K562 (cell line): ENCODE results near the gene SDHAF4.

Experiments
- EP300 ChIP-seq: IDR thresholded peaks from 2 replicates; pipeline ENCODE4 v1.6.1; 2012; ENCODE audit warnings: low read length, improper control_type of control experiment
- HNRNPL ChIP-seq: fragments of 200-400 bp; formaldehyde crosslinking; IDR thresholded peaks from 2 replicates; pipeline ENCODE4 v1.6.1; 2017; ENCODE audit warnings: low read depth, mild to moderate bottlenecking, low read length
- YY1 ChIP-seq, 3 experiments: IDR thresholded peaks; 2 replicates each; pipeline ENCODE4 v1.6.1; 2011; ENCODE audit warnings: low read length in 2 of 3, mild to moderate bottlenecking in 2 of 3, moderate library complexity in 2 of 3, borderline replicate concordance in 1 of 3, control low read depth in 1 of 3, low read depth in 1 of 3; ENCODE audit not compliant: insufficient read depth in 3 of 3, insufficient replicate concordance in 2 of 3, control insufficient read depth in 1 of 3, insufficient read length in 1 of 3; ENCODE audit errors: extremely low read depth in 1 of 3
- ZNF24 ChIP-seq: fragments of 450-650 bp; IDR thresholded peaks from 2 replicates; pipeline ENCODE4 v1.6.1; 2016

GRCh38 chr6:70547313-70547712 lies 19.4 kb upstream of the SDHAF4 start:
- TF ChIP-seq YY1 (IDR thresholded peaks at IDR 0.05; ENCODE audit: borderline replicate concordance in 1 of 3, control insufficient read depth in 1 of 3, extremely low read depth in 1 of 3, insufficient read depth in 3 of 3, insufficient read length in 1 of 3, insufficient replicate concordance in 2 of 3, low read depth in 1 of 3, low read length in 2 of 3) (no peak), ZNF24 (no peak), HNRNPL (no peak), EP300 (no peak)
